Thoracic aorta (tissue), 2 donors: Measurements from ENCODE around the gene PTGFRN. TPM values are rescaled to one million over a fixed set of nuclear protein-coding genes. Genes with fewer than 3 reads are reported as not detected.
"Not testable (repeated sequence)": the region's sequence is repeated elsewhere in the genome, so short reads cannot be mapped to it uniquely, and the experiment has no call there.

Source experiments
- ATAC-seq: fragments of 150-250 bp; one replicate; pipeline ENCODE4 v1.8.0; 2017; ENCODE audit warnings: low read depth; ENCODE audit not compliant: insufficient number of reproducible peaks, low FRiP score
- DNase-seq: peaks from one replicate; pipeline ENCODE4 v3.0.0-alpha.2; 2020; ENCODE audit warnings: low spot score
- H3K27ac ChIP-seq, 2 donors: fragments of 200-600 bp; sonication (generic); 1 replicate in 1 of 2; 2 replicates in 1 of 2; pipeline ENCODE4 v1.5.1; 2016; ENCODE audit warnings: mild to moderate bottlenecking in 2 of 2, moderate library complexity in 2 of 2
- H3K27me3 ChIP-seq: fragments of 200-600 bp; sonication (generic); replicated peaks from 2 replicates; pipeline ENCODE4 v1.6.0; 2016; ENCODE audit warnings: mild to moderate bottlenecking; ENCODE audit not compliant: insufficient read depth
- H3K36me3 ChIP-seq: fragments of 200-600 bp; sonication (generic); one replicate; pipeline ENCODE4 v1.5.1; 2016
- H3K4me1 ChIP-seq, 2 donors: fragments of 200-600 bp; sonication (generic); 1 replicate in 1 of 2; 2 replicates in 1 of 2; pipeline versions ENCODE4 v1.5.1 to v1.6.0; 2016; ENCODE audit warnings: low read depth in 2 of 2, mild to moderate bottlenecking in 1 of 2; ENCODE audit not compliant: control insufficient read depth in 1 of 2
- H3K4me3 ChIP-seq: fragments of 200-600 bp; sonication (generic); 2 replicates; pipeline ENCODE4 v1.5.1; 2016; ENCODE audit warnings: mild to moderate bottlenecking
- H3K9me3 ChIP-seq: fragments of 200-600 bp; sonication (generic); 2 replicates; pipeline ENCODE4 v1.5.1; 2016
- total RNA-seq, 2 donors: library from RNA; depleted of rRNA; stranded (reverse); fragments of >200 nt; gene quantifications; one replicate each; pipeline versions ENCODE4 v1.1.0 to v1.2.3, GENCODE V29; 2016
- TF ChIP-seq, protein P1 (sequence below): fragments of 200-600 bp; sonication (generic); IDR thresholded peaks from one replicate; pipeline ENCODE4 v1.5.1; 2019; ENCODE audit warnings: antibody characterized with exemption

The PTGFRN gene
- total RNA-seq, 2 donors from 2014 or later = 24.5 to 32.7 TPM

DNA sequence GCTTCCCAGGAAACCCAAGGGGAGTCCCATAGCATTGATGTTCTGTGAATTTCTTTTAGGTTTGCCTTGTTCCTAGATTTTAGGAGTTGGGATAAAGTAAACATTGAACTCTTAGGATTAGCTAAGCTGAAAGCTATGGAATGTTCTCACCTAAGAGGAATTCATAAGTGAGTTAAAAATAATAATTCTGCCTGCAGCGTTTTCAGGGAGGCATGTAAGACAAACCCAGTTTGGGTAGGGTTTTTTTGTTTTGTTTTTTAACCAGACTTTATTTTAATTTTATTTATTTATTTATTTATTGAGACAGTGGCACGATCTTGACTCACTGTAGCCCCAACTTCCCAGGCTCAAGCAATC is 62.9 kb downstream of the PTGFRN start:
- H3K4me3 ChIP-seq = no peak overlapping the region
- peaks cover 5 to 21% of the 10 kb centered on the region in 2 donors for H3K4me1 ChIP-seq
- H3K27ac ChIP-seq = peak overlapping the region; percentile 42 to 56
- H3K9me3 ChIP-seq = no peaks in the 10 kb centered on the region
- H3K27me3 ChIP-seq = no peaks in the 10 kb centered on the region
- DNase-seq (no peak), ATAC-seq (no peak)
- TF ChIP-seq, protein P1, sequence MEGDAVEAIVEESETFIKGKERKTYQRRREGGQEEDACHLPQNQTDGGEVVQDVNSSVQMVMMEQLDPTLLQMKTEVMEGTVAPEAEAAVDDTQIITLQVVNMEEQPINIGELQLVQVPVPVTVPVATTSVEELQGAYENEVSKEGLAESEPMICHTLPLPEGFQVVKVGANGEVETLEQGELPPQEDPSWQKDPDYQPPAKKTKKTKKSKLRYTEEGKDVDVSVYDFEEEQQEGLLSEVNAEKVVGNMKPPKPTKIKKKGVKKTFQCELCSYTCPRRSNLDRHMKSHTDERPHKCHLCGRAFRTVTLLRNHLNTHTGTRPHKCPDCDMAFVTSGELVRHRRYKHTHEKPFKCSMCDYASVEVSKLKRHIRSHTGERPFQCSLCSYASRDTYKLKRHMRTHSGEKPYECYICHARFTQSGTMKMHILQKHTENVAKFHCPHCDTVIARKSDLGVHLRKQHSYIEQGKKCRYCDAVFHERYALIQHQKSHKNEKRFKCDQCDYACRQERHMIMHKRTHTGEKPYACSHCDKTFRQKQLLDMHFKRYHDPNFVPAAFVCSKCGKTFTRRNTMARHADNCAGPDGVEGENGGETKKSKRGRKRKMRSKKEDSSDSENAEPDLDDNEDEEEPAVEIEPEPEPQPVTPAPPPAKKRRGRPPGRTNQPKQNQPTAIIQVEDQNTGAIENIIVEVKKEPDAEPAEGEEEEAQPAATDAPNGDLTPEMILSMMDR = no peak
- H3K36me3 ChIP-seq = no peaks in the 10 kb centered on the region

DNA sequence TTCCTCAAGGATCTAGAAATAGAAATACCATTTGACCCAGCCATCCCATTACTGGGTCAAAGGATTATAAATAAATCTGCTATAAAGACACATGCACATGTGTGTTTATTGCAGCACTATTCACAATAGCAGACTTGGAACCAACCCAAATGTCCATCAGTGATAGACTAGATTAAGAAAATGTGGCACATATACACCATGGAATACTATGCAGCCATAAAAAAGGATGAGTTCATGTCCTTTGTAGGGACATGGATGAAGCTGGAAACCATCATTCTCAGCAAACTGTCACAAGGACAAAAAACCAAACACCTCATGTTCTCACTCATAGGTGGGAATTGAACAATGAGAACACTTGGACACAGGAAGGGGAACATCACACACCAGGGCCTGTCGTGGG is 70.6 kb downstream of the PTGFRN start:
- ATAC-seq, H3K27me3 ChIP-seq, DNase-seq, H3K4me3 ChIP-seq, H3K36me3 ChIP-seq, H3K9me3 ChIP-seq, H3K27ac ChIP-seq: not testable (repeated sequence)
- peaks cover 4 to 25% of the 10 kb centered on the region in 2 donors for H3K4me1 ChIP-seq

DNA sequence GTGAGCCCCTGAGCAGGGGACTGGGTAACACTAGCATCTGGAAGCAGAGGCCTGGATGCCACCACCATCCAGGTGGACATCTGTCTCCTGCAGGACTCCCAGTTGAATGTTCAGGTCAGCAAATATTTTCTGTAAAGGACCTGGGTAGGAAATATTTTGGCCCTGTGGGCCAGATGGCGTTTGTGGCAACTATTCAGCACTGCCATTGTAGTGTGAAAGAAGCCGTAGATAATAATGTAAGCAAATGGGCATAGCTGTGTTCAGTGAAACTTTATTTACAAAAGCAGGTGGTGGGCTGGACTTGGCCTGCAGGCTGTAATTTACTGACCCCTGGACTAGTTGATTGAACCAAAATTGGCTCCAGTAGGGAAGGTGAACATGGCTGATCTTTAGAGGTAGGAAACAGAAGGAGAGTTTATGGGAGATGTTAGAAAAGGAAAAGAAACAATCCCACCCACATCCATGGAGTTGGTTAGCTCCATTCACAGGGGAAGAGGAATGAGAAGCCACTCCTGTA is 71.9 kb downstream of the PTGFRN start:
- Histone ChIP-seq H3K4me1 (peaks cover 4 to 25% of the 10 kb centered on the region in 2 donors), H3K27me3 (no peaks in the 10 kb centered on the region), H3K4me3 (no peak overlapping the region), H3K9me3 (no peaks in the 10 kb centered on the region), H3K36me3 (no peaks in the 10 kb centered on the region), H3K27ac (no peak overlapping the region)
- no peak for ATAC-seq
- TF ChIP-seq, protein P1 = no peak
- no peak for DNase-seq

DNA sequence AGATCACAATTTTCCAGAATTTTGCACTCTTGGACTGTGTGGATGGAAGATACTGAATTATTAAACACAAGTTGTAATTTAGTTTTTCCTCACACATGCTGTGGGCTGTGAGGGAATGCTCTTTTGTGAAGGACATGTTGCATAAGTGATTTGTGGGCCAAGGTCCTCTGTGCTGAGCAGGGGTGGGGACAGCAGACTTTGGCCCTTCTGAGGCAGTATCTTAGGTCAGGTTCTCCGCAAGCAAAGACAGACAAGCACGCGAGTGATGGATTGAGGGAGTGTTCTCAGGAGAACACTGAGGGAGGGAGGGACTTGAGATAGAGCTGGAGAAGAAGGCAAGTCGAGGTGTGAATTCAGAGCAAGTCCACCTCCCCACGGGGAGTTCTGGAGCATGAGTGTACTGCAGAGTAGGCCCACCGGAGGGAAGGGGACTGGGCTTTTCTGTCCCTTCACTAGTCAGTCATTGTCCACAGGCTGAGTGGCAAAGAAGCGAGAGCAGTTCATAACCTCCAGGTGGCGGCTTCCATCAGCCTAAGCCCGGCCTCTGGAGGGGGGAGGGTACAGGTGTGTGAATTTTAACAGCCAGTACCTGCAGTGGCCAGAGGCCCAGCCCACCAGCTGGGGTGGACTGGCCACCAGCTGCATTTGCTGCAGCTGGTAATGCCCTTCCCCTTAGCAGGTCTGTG is 72.7 kb downstream of the PTGFRN start:
- no peaks in the 10 kb centered on the region for H3K36me3 ChIP-seq
- H3K4me3 ChIP-seq = no peak overlapping the region
- ATAC-seq = no peak
- H3K9me3 ChIP-seq = no peaks in the 10 kb centered on the region
- H3K27me3 ChIP-seq = no peaks in the 10 kb centered on the region
- H3K4me1 ChIP-seq = peaks cover 4 to 25% of the 10 kb centered on the region in 2 donors
- TF ChIP-seq, protein P1 = no peak
- no peak for DNase-seq
- H3K27ac ChIP-seq = no peak overlapping the region

GRCh38 chr1:116983112-116983511 is 73.4 kb downstream of the PTGFRN start:
- ATAC-seq (no peak), DNase-seq (no peak)
- no peaks in the 10 kb centered on the region for H3K9me3 ChIP-seq
- H3K27ac ChIP-seq = no peak overlapping the region
- H3K36me3 ChIP-seq = no peaks in the 10 kb centered on the region
- no peaks in the 10 kb centered on the region for H3K27me3 ChIP-seq
- TF ChIP-seq, protein P1 = no peak
- H3K4me1 ChIP-seq = peaks cover 4 to 25% of the 10 kb centered on the region in 2 donors
- H3K4me3 ChIP-seq = no peak overlapping the region
